Muscle of arm (tissue), 12 donors: ENCODE data around the gene KREMEN1. TPM values are rescaled to one million over a fixed set of nuclear protein-coding genes. Genes with fewer than 3 reads are reported as not detected.

Experiments used
- DNase-seq: peaks from one replicate; pipeline ENCODE4 v3.0.0-alpha.2; 2013
- polyA plus RNA-seq, 12 donors: library from polyadenylated mRNA; unstranded; fragments of 120-200 nt; gene quantifications; one replicate each; pipeline ENCODE4 v1.2.1, GENCODE V29; 2013; ENCODE audit not compliant: insufficient read length in 12 of 12

The KREMEN1 gene
- polyA plus RNA-seq, 12 donors = 65.7 to 117 (median 83.6) TPM; not detected in 1

- DNase-seq = no peak
Observed at GRCh38 chr22:29204455-29205183, 131.8 kb downstream of the KREMEN1 start.

- DNase-seq = no peak
Observed at GRCh38 chr22:29205252-29205593, 132.4 kb downstream of the KREMEN1 start.

- DNase-seq = no peak
Observed at GRCh38 chr22:29205594-29206371, 132.9 kb downstream of the KREMEN1 start, which contains the start of gene EMID1. Gene EMID1 (plus strand): TSS chr22:29205896. CDS start chr22:29206039, 143 bp downstream.

GRCh38 chr22:29206372-29207242 is 133.8 kb downstream of the KREMEN1 start:
- no peak for DNase-seq

GRCh38 chr22:29207243-29207550 is 134.4 kb downstream of the KREMEN1 start:
- no peak for DNase-seq

GRCh38 chr22:29207562-29208501 is 135.0 kb downstream of the KREMEN1 start:
- no peak for DNase-seq

- DNase-seq = no peak
Observed at GRCh38 chr22:29208502-29208862, 135.6 kb downstream of the KREMEN1 start.

GRCh38 chr22:29208879-29209623 is 136.2 kb downstream of the KREMEN1 start:
- no peak for DNase-seq

- no peak for DNase-seq
Observed at GRCh38 chr22:29209624-29209929, 136.7 kb downstream of the KREMEN1 start.

- DNase-seq = no peak
Observed at GRCh38 chr22:29211066-29211465, 138.2 kb downstream of the KREMEN1 start.

GRCh38 chr22:29211466-29211865 is 138.6 kb downstream of the KREMEN1 start:
- no peak for DNase-seq

GRCh38 chr22:29212743-29213142 is 139.9 kb downstream of the KREMEN1 start:
- no peak for DNase-seq

GRCh38 chr22:29213493-29213892 is 140.7 kb downstream of the KREMEN1 start:
- DNase-seq = no peak

- DNase-seq = no peak
Observed at GRCh38 chr22:29214232-29214631, 141.4 kb downstream of the KREMEN1 start.

- DNase-seq = no peak
Observed at GRCh38 chr22:29215012-29215860, 142.4 kb downstream of the KREMEN1 start.

GRCh38 chr22:29216011-29216872 is 143.4 kb downstream of the KREMEN1 start:
- DNase-seq = no peak

GRCh38 chr22:29216873-29217666 is 144.2 kb downstream of the KREMEN1 start:
- no peak for DNase-seq
